H1 (cell line): ENCODE data around the gene MKLN1. TPM values are rescaled to one million over a fixed set of nuclear protein-coding genes. Genes with fewer than 3 reads are reported as not detected.

ENCODE experiments used
- CTCF ChIA-PET: fragments of 300-600 bp; sonication (Branson Sonifier 250); formaldehyde crosslinking; loops from one replicate; lab custom pipeline; 2021; ENCODE audit not compliant: partially characterized antibody; lab: Charles Lee
- POLR2A ChIA-PET: fragments of 300-600 bp; sonication (Branson Sonifier 250); formaldehyde crosslinking; loops from one replicate; lab custom pipeline; 2021; ENCODE audit warnings: inconsistent platforms; ENCODE audit not compliant: partially characterized antibody; lab: Charles Lee
- DNase-seq, 2 experiments: peaks; one replicate each; pipeline versions ENCODE4 v3.0.0 to v3.0.0-alpha.2; 2010 to 2022; ENCODE audit warnings: low spot score in 2 of 2, low read depth in 1 of 2, mixed read lengths in 1 of 2
- FAIRE-seq: peaks from 2 replicates; lab custom pipeline; 2011; peaks lifted over from hg19 to GRCh38; lab: Jason Lieb, UNC
- H2AFZ ChIP-seq: 2 replicates; pipeline ENCODE4 v1.8.1; 2012; ENCODE audit warnings: low read length, inconsistent platforms
- H2AK5ac ChIP-seq: 2 replicates; pipeline ENCODE4 v1.6.1; 2013; ENCODE audit warnings: low read depth, low read length
- H2BK120ac ChIP-seq: replicated peaks from 2 replicates; pipeline ENCODE3; 2013; ENCODE audit warnings: low read depth, low read length, inconsistent platforms
- H2BK12ac ChIP-seq: 2 replicates; pipeline ENCODE4 v1.6.1; 2013; ENCODE audit warnings: low read depth, low read length
- H2BK15ac ChIP-seq: 2 replicates; pipeline ENCODE4 v1.6.1; 2013; ENCODE audit warnings: low read length
- H2BK20ac ChIP-seq: 2 replicates; pipeline ENCODE4 v1.6.1; 2013; ENCODE audit warnings: low read length
- H2BK5ac ChIP-seq: 2 replicates; pipeline ENCODE4 v1.6.1; 2013; ENCODE audit warnings: low read depth, low read length
- H3K14ac ChIP-seq: 2 replicates; pipeline ENCODE4 v1.6.1; 2013; ENCODE audit warnings: inconsistent platforms; ENCODE audit not compliant: insufficient read length
- H3K18ac ChIP-seq: 2 replicates; pipeline ENCODE4 v1.6.1; 2013; ENCODE audit warnings: low read length; ENCODE audit errors: extremely low read depth
- H3K23ac ChIP-seq: 2 replicates; pipeline ENCODE4 v1.6.1; 2013; ENCODE audit warnings: inconsistent platforms; ENCODE audit not compliant: insufficient read length
- H3K23me2 ChIP-seq: 2 replicates; pipeline ENCODE4 v1.6.1; 2013; ENCODE audit warnings: low read depth, low read length
- H3K27ac ChIP-seq: 2 replicates; pipeline ENCODE4 v1.6.1; 2011; ENCODE audit warnings: low read depth, low read length, inconsistent platforms
- H3K27me3 ChIP-seq, 4 experiments: replicated peaks in 1 of 4; 1 replicate in 1 of 4; 2 replicates in 3 of 4; pipeline versions ENCODE4 v1.6.1 to v1.8.1; 2011 to 2013; ENCODE audit warnings: low read length in 3 of 4, mild to moderate bottlenecking in 3 of 4, inconsistent platforms in 2 of 4, mixed read lengths in 2 of 4, moderate library complexity in 1 of 4; ENCODE audit not compliant: control insufficient read depth in 3 of 4, insufficient read depth in 3 of 4; ENCODE audit errors: extremely low read depth in 1 of 4
- H3K36me3 ChIP-seq, 4 experiments: 2 replicates each; pipeline versions ENCODE4 v1.6.1 to v1.8.1; 2011 to 2013; ENCODE audit warnings: mild to moderate bottlenecking in 4 of 4, low read length in 3 of 4, moderate library complexity in 2 of 4, control low read depth in 1 of 4, inconsistent platforms in 1 of 4; ENCODE audit not compliant: insufficient read depth in 4 of 4, control insufficient read depth in 2 of 4
- H3K4ac ChIP-seq: replicated peaks from 2 replicates; pipeline ENCODE3; 2013; ENCODE audit warnings: low read length, low read depth, mixed read lengths, inconsistent platforms; ENCODE audit not compliant: insufficient read length
- H3K4me1 ChIP-seq, 4 experiments: replicated peaks in 1 of 4; 1 replicate in 1 of 4; 2 replicates in 3 of 4; pipeline versions ENCODE4 v1.6.1 to v1.8.1; 2011 to 2013; ENCODE audit warnings: low read length in 3 of 4, inconsistent platforms in 2 of 4, mixed read lengths in 1 of 4; ENCODE audit not compliant: insufficient read depth in 4 of 4, control insufficient read depth in 3 of 4
- H3K4me2 ChIP-seq, 2 experiments: 2 replicates each; pipeline versions ENCODE4 v1.6.1 to v1.8.1; 2011 to 2013; ENCODE audit warnings: low read depth in 2 of 2, low read length in 2 of 2, control low read depth in 1 of 2, inconsistent platforms in 1 of 2, mild to moderate bottlenecking in 1 of 2; ENCODE audit not compliant: insufficient read depth in 1 of 2
- H3K4me3 ChIP-seq, 4 experiments: fragments of 200-600, 300-600 bp in 1 of 4; sonication (generic), shearing (Covaris generic), sonication (Bioruptor Twin) in 1 of 4; 2 replicates each; pipeline versions ENCODE4 v1.5.1 to v1.8.1; 2011 to 2016; ENCODE audit warnings: low read length in 4 of 4, low read depth in 3 of 4, control low read depth in 2 of 4, inconsistent platforms in 2 of 4, mild to moderate bottlenecking in 2 of 4, mixed read lengths in 1 of 4, moderate library complexity in 1 of 4; ENCODE audit not compliant: insufficient read depth in 2 of 4; ENCODE audit errors: extremely low read depth in 1 of 4
- H3K56ac ChIP-seq: replicated peaks from 2 replicates; pipeline ENCODE3; 2013; ENCODE audit warnings: low read depth, mild to moderate bottlenecking, mixed read lengths, low read length, inconsistent platforms; ENCODE audit not compliant: insufficient read length
- H3K79me1 ChIP-seq: 2 replicates; pipeline ENCODE4 v1.6.1; 2013; ENCODE audit warnings: low read depth, low read length, control low read depth
- H3K79me2 ChIP-seq, 2 experiments: 2 replicates each; pipeline versions ENCODE4 v1.6.1 to v1.8.1; 2012 to 2013; ENCODE audit warnings: low read length in 2 of 2, mild to moderate bottlenecking in 2 of 2, inconsistent platforms in 1 of 2; ENCODE audit not compliant: insufficient read depth in 2 of 2, control insufficient read depth in 1 of 2
- H3K9ac ChIP-seq, 4 experiments: replicated peaks in 1 of 4; 1 replicate in 1 of 4; 2 replicates in 3 of 4; pipeline versions ENCODE4 v1.6.1 to v1.8.1; 2011 to 2013; ENCODE audit warnings: low read depth in 3 of 4, low read length in 3 of 4, control low read depth in 2 of 4, mild to moderate bottlenecking in 2 of 4, moderate library complexity in 2 of 4, inconsistent platforms in 1 of 4; ENCODE audit errors: extremely low read depth in 1 of 4
- H3K9me3 ChIP-seq, 2 experiments: 2 replicates each; pipeline versions ENCODE4 v1.6.1 to v1.8.1; 2012 to 2013; ENCODE audit warnings: mild to moderate bottlenecking in 2 of 2, moderate library complexity in 2 of 2, control low read depth in 1 of 2, inconsistent platforms in 1 of 2, low read depth in 1 of 2, low read length in 1 of 2, mixed read lengths in 1 of 2; ENCODE audit not compliant: insufficient read depth in 2 of 2
- H4K20me1 ChIP-seq, 2 experiments: replicated peaks in 1 of 2; 2 replicates each; pipeline versions ENCODE3 to v1.8.1; 2011 to 2013; ENCODE audit warnings: inconsistent platforms in 2 of 2, low read length in 2 of 2, mild to moderate bottlenecking in 1 of 2; ENCODE audit not compliant: insufficient read depth in 2 of 2, control insufficient read depth in 1 of 2
- H4K5ac ChIP-seq: 2 replicates; pipeline ENCODE4 v1.6.1; 2013; ENCODE audit warnings: low read length, low read depth, mixed read lengths, inconsistent platforms; ENCODE audit not compliant: insufficient read length
- H4K8ac ChIP-seq: 2 replicates; pipeline ENCODE4 v1.8.0; 2013; ENCODE audit warnings: mild to moderate bottlenecking, moderate library complexity, low read length, inconsistent platforms; ENCODE audit not compliant: insufficient read depth; ENCODE audit errors: extremely low read depth
- H4K91ac ChIP-seq: replicated peaks from 2 replicates; pipeline ENCODE3; 2013; ENCODE audit warnings: low read length, mixed read lengths, inconsistent platforms; ENCODE audit not compliant: insufficient read length
- ASH2L ChIP-seq: fragments of 200-600, 300-600 bp; sonication (generic); IDR thresholded peaks from one replicate; pipeline ENCODE4 v1.7.1; 2017; ENCODE audit warnings: low read length
- BRCA1 ChIP-seq: IDR thresholded peaks from 2 replicates; pipeline ENCODE4 v1.6.1; 2012; ENCODE audit warnings: low read depth, low read length, improper control_type of control experiment
- CHD1 ChIP-seq: IDR thresholded peaks from 2 replicates; pipeline ENCODE4 v1.6.1; 2012; ENCODE audit warnings: low read depth, low read length, improper control_type of control experiment
- EZH2 ChIP-seq: fragments of 200-600 bp; sonication (generic); IDR thresholded peaks from 2 replicates; pipeline ENCODE4 v1.7.1; 2012; ENCODE audit warnings: low read depth, mild to moderate bottlenecking, moderate library complexity, low read length, inconsistent platforms; ENCODE audit not compliant: severe bottlenecking
- GABPA ChIP-seq: IDR thresholded peaks from 2 replicates; pipeline ENCODE4 v1.6.1; 2011; ENCODE audit warnings: mild to moderate bottlenecking, low read length, moderate library complexity, borderline replicate concordance; ENCODE audit not compliant: insufficient read depth
- HDAC6 ChIP-seq: IDR thresholded peaks from one replicate; pipeline ENCODE4 v1.7.1; 2012; ENCODE audit warnings: low read depth, mild to moderate bottlenecking, inconsistent platforms, low read length, moderate library complexity
- MAFK ChIP-seq: IDR thresholded peaks from 2 replicates; pipeline ENCODE4 v1.6.1; 2012; ENCODE audit warnings: low read depth, mild to moderate bottlenecking, improper control_type of control experiment, low read length
- NANOG ChIP-seq: IDR thresholded peaks from 2 replicates; pipeline ENCODE4 v1.6.1; 2011; ENCODE audit warnings: low read length, low read depth, mild to moderate bottlenecking, inconsistent platforms; ENCODE audit not compliant: insufficient read depth, poor library complexity, severe bottlenecking
- POLR2A ChIP-seq, 2 experiments: IDR thresholded peaks; 1 replicate in 1 of 2; 2 replicates in 1 of 2; pipeline ENCODE4 v1.6.1; 2011; ENCODE audit warnings: low read depth in 2 of 2, low read length in 2 of 2, mild to moderate bottlenecking in 2 of 2; ENCODE audit errors: control extremely low read depth in 1 of 2
- SP4 ChIP-seq: IDR thresholded peaks from 2 replicates; pipeline ENCODE4 v1.6.1; 2012; ENCODE audit warnings: low read length, inconsistent platforms
- TAF1 ChIP-seq: IDR thresholded peaks from 2 replicates; pipeline ENCODE4 v1.6.1; 2011; ENCODE audit warnings: mild to moderate bottlenecking, low read depth, low read length
- TCF12 ChIP-seq: IDR thresholded peaks from 2 replicates; pipeline ENCODE4 v1.6.1; 2011; ENCODE audit warnings: low read depth, mild to moderate bottlenecking, low read length
- WGBS, 2 experiments: shearing (Covaris generic) in 1 of 2; methylation state at CpG; one replicate each; pipeline versions ENCODE4 v1.1.6 to v1.1.7; 2013 to 2015; ENCODE audit warnings: low lambda C conversion rate in 2 of 2, mixed read lengths in 2 of 2, inconsistent platforms in 1 of 2, low coverage in 1 of 2, missing lambda C conversion rate in 1 of 2; ENCODE audit not compliant: insufficient replicate concordance in 2 of 2, insufficient coverage in 1 of 2, insufficient read length in 1 of 2; ENCODE audit errors: extremely low coverage in 1 of 2, missing lambda C conversion rate in 1 of 2; 5-methylcytosine and 5-hydroxymethylcytosine counted together
- polyA plus RNA-seq, 7 experiments: library from polyadenylated mRNA; depleted of rRNA in 3 of 7; stranded (reverse) in 5 of 7; unstranded in 2 of 7; fragments of >200 nt in 5 of 7; fragments of 200-250 nt in 2 of 7; gene quantifications; 1 replicate in 5 of 7; 2 replicates in 1 of 7; 4 replicates in 1 of 7; pipeline versions ENCODE4 v1.2.1 to v1.2.3, GENCODE V29; 2011 to 2013; ENCODE audit warnings: missing spikeins in 2 of 7, mixed read lengths in 2 of 7
- total RNA-seq: library from RNA; stranded (reverse); fragmentation: NEBNext Ultra II Directional; extraction: Animal tissue kit (Norgen Biotek cat#: 25700); gene quantifications from 2 replicates; pipeline ENCODE4 v1.2.1, GENCODE V29; 2021
- TF ChIP-seq, protein P1 (sequence below): IDR thresholded peaks from 2 replicates; pipeline ENCODE4 v1.6.1; 2012; ENCODE audit warnings: inconsistent platforms
- TF ChIP-seq, protein P2 (sequence below): IDR thresholded peaks from 2 replicates; pipeline ENCODE4 v1.6.1; 2012; ENCODE audit warnings: inconsistent platforms

MKLN1 gene
- total and polyA plus RNA-seq, 2 of the 8 experiments (the other 6 are each of a cell fraction or from before 2014, with no cell fraction given), result 22.3 to 50.9 TPM

DNA sequence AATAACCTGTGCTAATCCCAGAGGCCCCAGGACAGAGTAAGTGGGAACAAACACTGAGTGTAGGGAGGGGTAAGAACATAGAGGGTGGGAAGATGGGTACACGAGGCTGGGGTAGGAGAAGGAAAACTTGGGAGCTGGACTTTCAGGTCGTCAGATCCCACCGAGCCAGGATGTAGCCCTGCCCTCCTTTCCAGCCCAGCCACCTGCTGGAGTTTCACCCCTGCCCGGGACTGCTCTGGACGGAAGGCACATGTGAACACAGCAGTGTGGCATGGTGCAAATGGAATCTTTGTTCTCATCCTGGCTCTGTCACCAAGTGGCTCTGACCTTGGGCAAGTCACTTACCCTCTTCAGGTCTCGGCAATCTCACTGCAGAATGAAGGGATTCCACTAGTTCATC lies 176.0 kb downstream of the MKLN1 start:
- H3K4ac ChIP-seq, result no peak overlapping the region
- no peak overlapping the region for H4K5ac ChIP-seq
- ChIA-PET CTCF (interaction anchor here (1.1 to 7.6 kb wide), 7 partner anchors 10 to 151 kb away, joined by 3 to 73 read pairs (median 5); no protein-coding TSS in a partner anchor), POLR2A (interaction anchor here (3.0 kb wide), 1 partner anchor 10 kb away, joined by 12 read pairs; no protein-coding TSS in a partner anchor)
- H2BK15ac ChIP-seq, result no peak overlapping the region
- H3K9me3 ChIP-seq, result no peaks in the 10 kb centered on the region
- no peak overlapping the region for H2BK12ac ChIP-seq
- H4K20me1 ChIP-seq, result peaks cover 22 to 26% of the 10 kb centered on the region in 2 experiments
- H2BK20ac ChIP-seq, result no peak overlapping the region
- no peak overlapping the region for H3K23ac ChIP-seq
- peak overlapping the region; percentile 45; the same call in 1 of the 2 replicates for H4K8ac ChIP-seq
- no peak overlapping the region for H3K56ac ChIP-seq
- no peaks in the 10 kb centered on the region; the same call in 1 of the 2 replicates for H3K79me1 ChIP-seq
- H3K4me2 ChIP-seq, result no peak overlapping the region
- H3K4me3 ChIP-seq, result no peak overlapping the region
- no peak overlapping the region for H4K91ac ChIP-seq
- H2BK120ac ChIP-seq, result no peak overlapping the region
- H3K14ac ChIP-seq, result no peak overlapping the region
- H3K36me3 ChIP-seq, result peaks cover 64 to 99% (median 89%) of the 10 kb centered on the region in 4 experiments
- H3K18ac ChIP-seq, result no peak overlapping the region
- H2BK5ac ChIP-seq, result no peak overlapping the region; the same call in 1 of the 2 replicates
- H3K79me2 ChIP-seq, result peaks cover 0 to 21% of the 10 kb centered on the region in 2 experiments; a peak in 2 of 4 replicates
- DNase-seq (no peak), FAIRE-seq (no peak)
- H3K9ac ChIP-seq, result no peak overlapping the region
- no peaks in the 10 kb centered on the region for H3K27me3 ChIP-seq
- H3K27ac ChIP-seq, result no peak overlapping the region
- H2AFZ ChIP-seq, result no peak overlapping the region
- H2AK5ac ChIP-seq, result no peak overlapping the region
- H3K4me1 ChIP-seq, result peaks cover 0 to 4% (median 3%) of the 10 kb centered on the region in 4 experiments; a peak in 2 of 7 replicates
- 92% methylated on average over 6 of the region's 6 CpGs; no CpG with 5 or more reads in 1 of the 2 experiments for WGBS, 2 experiments
- H3K23me2 ChIP-seq, result no peaks in the 10 kb centered on the region
- peak; percentile 24 to 68; a peak in 1 of 3 replicates for TF ChIP-seq POLR2A (IDR thresholded peaks at IDR 0.05; ENCODE audit: control extremely low read depth in 1 of 2, low read depth in 2 of 2, low read length in 2 of 2)
- no peak for TF ChIP-seq CHD1
- TF ChIP-seq MAFK, result no peak
- no peak for TF ChIP-seq TCF12
- no peak for TF ChIP-seq NANOG
- TF ChIP-seq BRCA1, result no peak
- TF ChIP-seq ASH2L, result no peak
- TF ChIP-seq, protein P1, sequence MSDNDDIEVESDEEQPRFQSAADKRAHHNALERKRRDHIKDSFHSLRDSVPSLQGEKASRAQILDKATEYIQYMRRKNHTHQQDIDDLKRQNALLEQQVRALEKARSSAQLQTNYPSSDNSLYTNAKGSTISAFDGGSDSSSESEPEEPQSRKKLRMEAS, result no peak
- TF ChIP-seq HDAC6, result no peak
- no peak for TF ChIP-seq TAF1
- no peak for TF ChIP-seq GABPA
- peak; percentile 25; the same call in 1 of the 2 replicates for TF ChIP-seq SP4
- TF ChIP-seq, protein P2, sequence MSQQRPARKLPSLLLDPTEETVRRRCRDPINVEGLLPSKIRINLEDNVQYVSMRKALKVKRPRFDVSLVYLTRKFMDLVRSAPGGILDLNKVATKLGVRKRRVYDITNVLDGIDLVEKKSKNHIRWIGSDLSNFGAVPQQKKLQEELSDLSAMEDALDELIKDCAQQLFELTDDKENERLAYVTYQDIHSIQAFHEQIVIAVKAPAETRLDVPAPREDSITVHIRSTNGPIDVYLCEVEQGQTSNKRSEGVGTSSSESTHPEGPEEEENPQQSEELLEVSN, result no peak
- TF ChIP-seq EZH2, result no peak
